GM13976 (cell line): Measurements from ENCODE around the gene UNKL.

Source experiments
- DNase-seq: peaks from one replicate; pipeline ENCODE4 v3.0.0; 2012; ENCODE audit warnings: low spot score
- CTCF ChIP-seq: IDR thresholded peaks from 2 replicates; pipeline ENCODE4 v1.5.1; 2012; ENCODE audit warnings: borderline replicate concordance, mild to moderate bottlenecking; ENCODE audit not compliant: insufficient read depth; ENCODE audit errors: extremely low read depth, missing control alignments, control extremely low read depth
- in situ Hi-C: fragments of 300-500 bp; cut with MboI; formaldehyde crosslinking; loops from one replicate; pipeline ENCODE4 v1.12.0; 2022; ENCODE audit warnings: low sequenced_read_pairs, mixed read lengths, inconsistent platforms; ENCODE audit not compliant: unreplicated experiment

The UNKL gene

DNA sequence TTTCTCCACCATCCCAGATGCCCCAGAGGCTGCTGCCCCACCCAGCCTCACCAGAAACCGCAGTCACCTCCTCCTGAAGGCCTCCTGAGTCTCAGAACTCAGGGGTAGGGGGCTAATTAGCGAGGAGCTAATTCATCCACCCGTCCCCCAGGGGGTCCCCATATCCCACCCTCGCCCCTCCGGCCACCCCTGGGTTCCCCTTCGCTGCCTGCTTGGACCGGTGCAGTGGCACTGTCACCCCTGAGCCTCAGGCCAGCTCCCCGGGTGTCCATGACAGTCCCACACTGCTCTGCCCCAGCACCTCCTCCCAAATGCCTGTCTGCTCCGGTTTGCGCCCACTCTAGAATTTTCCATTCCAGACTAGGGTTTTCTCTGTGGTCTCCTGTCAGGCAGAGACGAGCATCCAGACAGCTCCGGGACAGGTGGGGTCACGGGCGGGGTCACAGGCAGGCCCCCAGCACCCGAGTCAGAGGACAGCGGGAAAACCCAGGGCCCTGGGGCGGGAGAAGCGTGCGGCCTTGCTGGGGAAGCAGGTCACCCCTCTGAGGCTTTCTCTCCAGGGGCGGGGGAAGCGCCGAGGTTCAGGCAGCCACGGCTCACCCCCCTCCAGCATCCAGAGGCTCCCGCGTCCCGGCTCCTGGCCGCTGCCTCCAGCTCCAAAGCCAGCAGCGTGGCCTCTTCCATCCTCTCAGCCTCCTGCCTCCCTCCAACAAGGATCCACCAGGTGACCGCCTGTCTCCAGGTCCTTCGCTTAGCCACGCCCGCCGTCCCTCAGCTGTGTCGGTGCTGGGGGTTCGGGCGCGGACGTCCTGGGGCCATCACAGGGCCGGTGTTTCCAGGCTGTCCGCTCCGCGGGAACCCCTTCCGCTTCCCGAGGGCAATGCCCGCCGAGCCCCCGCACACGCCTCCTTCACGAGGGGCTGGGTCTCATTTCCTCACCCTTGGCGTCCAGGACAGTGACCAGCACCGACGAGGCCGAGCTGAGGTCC is 13.3 kb upstream of the UNKL start:
- in situ Hi-C loops = no loop called here
- DNase-seq = no peak
- no peak for TF ChIP-seq CTCF

DNA sequence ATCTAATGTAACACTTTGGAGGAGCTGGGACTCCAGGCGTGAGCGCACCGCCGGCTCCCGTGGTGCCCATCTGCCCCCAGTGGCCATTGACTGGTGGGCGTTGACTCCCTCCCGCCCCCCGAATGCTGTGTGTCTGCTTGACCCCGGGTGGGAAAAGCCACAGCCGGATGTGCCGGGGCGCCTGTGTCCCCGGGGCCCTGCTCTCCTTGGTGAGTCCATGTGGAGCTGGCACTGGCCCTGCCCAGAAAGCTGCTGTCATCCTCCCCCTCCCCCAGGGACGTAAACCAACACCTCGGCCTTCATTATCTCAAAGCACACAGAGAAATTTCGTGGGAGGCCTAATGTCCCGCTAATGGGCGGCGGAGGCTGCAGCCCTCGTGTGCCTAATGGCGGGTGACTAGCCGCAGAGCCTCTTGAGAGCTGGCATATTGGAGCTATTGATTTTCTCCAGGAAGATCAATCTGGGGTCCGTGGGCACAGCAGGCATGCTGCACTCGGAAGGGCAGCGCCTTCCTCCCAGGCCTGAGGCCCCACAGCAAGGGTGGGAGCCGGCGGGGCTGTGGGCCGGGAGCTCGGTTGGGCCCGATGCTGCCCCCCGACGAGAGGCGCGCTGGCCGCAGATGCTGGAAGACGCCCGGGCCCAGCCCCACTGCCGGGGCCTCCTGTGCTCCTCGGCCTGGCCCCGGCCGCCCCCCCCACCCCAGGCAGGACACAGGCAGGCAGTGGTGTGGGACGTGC is 12.4 kb upstream of the UNKL start:
- no peak for TF ChIP-seq CTCF
- DNase-seq = no peak
- in situ Hi-C loops = no loop called here

- in situ Hi-C loops = no loop called here
- TF ChIP-seq CTCF = no peak
- DNase-seq = no peak
Observed at GRCh38 chr16:1425616-1426370, 11.3 kb upstream of the UNKL start.

GRCh38 chr16:1424028-1424427 is 9.5 kb upstream of the UNKL start:
- in situ Hi-C loops = no loop called here
- no peak for DNase-seq
- TF ChIP-seq CTCF = no peak

GRCh38 chr16:1422076-1422475 is 7.6 kb upstream of the UNKL start:
- no peak for TF ChIP-seq CTCF
- in situ Hi-C loops = no loop called here
- DNase-seq = no peak

DNA sequence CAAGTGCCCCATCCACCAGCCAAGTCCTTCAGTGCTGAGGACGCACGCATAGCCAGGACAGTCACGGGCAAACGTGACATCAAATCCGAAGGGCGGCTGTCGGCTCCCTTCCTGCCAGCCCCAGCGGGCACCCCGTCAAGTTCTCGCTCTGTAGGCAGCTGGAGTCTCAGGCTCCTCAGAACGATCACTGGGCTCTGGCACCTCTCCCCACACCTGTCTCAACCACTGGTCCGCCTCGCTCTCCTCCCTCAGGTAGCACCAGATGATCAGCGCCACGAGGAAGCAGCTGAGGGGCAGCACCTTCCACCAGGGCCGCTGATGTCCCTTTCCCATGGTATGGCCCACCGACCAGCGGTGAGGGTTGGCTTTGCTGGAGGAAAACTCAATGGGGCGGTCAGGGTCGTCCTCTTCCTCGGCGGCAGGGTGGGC is 5.6 kb upstream of the UNKL start:
- TF ChIP-seq CTCF = no peak
- in situ Hi-C loops = no loop called here
- no peak for DNase-seq
